ENCODE data around the gene PTAFR. TPM values are rescaled to one million over a fixed set of nuclear protein-coding genes. Genes with fewer than 3 reads are reported as not detected.

Gene PTAFR
- total and polyA plus RNA-seq, 2 donors (not counting 1 experiment from before 2014, with no cell fraction given), result under 0.01 to 0.25 TPM

GRCh38 chr1:28171246-28171645 is 5.2 kb downstream of the PTAFR start:
- H3K27ac ChIP-seq (ENCODE audit: insufficient read depth, low read length), result no peak overlapping the region
- H3K9ac ChIP-seq (ENCODE audit: insufficient read depth, low read length), result no peak overlapping the region
- H3K9me3 ChIP-seq (ENCODE audit: control insufficient read depth, insufficient read depth, low read depth, low read length), result no peaks in the 10 kb centered on the region
- no peak overlapping the region for H3K4me2 ChIP-seq (ENCODE audit: extremely low read depth, insufficient read depth, low read length)
- H3K79me2 ChIP-seq (ENCODE audit: control insufficient read depth, insufficient read depth, low read length), result no peaks in the 10 kb centered on the region
- TF ChIP-seq EZH2 (IDR thresholded peaks at IDR 0.05; ENCODE audit: low read length, missing control alignments), result no peak
- TF ChIP-seq, protein P1, sequence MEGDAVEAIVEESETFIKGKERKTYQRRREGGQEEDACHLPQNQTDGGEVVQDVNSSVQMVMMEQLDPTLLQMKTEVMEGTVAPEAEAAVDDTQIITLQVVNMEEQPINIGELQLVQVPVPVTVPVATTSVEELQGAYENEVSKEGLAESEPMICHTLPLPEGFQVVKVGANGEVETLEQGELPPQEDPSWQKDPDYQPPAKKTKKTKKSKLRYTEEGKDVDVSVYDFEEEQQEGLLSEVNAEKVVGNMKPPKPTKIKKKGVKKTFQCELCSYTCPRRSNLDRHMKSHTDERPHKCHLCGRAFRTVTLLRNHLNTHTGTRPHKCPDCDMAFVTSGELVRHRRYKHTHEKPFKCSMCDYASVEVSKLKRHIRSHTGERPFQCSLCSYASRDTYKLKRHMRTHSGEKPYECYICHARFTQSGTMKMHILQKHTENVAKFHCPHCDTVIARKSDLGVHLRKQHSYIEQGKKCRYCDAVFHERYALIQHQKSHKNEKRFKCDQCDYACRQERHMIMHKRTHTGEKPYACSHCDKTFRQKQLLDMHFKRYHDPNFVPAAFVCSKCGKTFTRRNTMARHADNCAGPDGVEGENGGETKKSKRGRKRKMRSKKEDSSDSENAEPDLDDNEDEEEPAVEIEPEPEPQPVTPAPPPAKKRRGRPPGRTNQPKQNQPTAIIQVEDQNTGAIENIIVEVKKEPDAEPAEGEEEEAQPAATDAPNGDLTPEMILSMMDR (conservative IDR thresholded peaks at IDR 0.05 in 1 of 2, IDR thresholded peaks at IDR 0.05 in 1 of 2; ENCODE audit: low read depth in 1 of 2, low read length in 2 of 2), result no peak
- no peak for DNase-seq (ENCODE audit: low read depth in 2 of 2)
- H2AFZ ChIP-seq (ENCODE audit: low read length), result no peak overlapping the region
- H3K4me3 ChIP-seq (replicated peaks in 1 of 4; ENCODE audit: control extremely low read depth in 1 of 4, insufficient read depth in 1 of 4, low read depth in 3 of 4, low read length in 4 of 4), result no peak overlapping the region
- H4K20me1 ChIP-seq (ENCODE audit: control insufficient read depth, extremely low read depth, insufficient read depth, low read length), result no peaks in the 10 kb centered on the region
- H3K36me3 ChIP-seq (ENCODE audit: control insufficient read depth, insufficient read depth, low read length), result no peaks in the 10 kb centered on the region
- H3K27me3 ChIP-seq (ENCODE audit: control insufficient read depth, insufficient read depth, low read length), result no peaks in the 10 kb centered on the region
- H3K4me1 ChIP-seq (ENCODE audit: control insufficient read depth, extremely low read depth, insufficient read depth, low read length), result peaks cover 9% of the 10 kb centered on the region

DNA sequence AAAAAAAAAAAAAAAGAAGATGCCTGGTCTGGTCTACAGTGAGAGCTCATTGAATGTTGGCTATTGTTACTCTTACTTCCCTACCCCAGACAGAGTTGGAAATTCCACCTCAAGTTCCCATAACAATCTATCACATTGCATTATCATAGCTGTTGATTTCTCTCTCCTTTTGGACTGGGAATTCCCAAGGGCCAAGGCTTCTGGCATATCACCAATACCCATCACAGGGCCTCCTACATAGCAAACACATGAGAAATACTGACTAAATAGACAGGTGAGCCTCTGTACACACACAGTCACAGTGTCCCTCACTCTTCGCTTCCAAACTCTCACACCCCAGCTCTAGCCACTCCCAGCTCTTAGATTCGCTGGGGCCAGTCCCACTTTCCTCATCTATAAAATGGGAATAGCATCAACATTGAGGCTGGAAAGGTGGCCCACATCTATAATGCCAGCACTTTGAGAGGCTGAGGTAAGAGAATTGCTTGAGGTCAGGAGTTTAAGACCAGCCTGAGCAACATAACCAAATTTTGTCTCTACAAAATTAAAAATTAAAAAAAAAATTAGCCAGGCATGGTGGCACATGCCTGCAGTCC is 6.4 kb downstream of the PTAFR start:
- H4K20me1 ChIP-seq (ENCODE audit: control insufficient read depth, extremely low read depth, insufficient read depth, low read length), result no peaks in the 10 kb centered on the region
- TF ChIP-seq EZH2 (IDR thresholded peaks at IDR 0.05; ENCODE audit: low read length, missing control alignments), result no peak
- TF ChIP-seq, protein P1 (conservative IDR thresholded peaks at IDR 0.05 in 1 of 2, IDR thresholded peaks at IDR 0.05 in 1 of 2; ENCODE audit: low read depth in 1 of 2, low read length in 2 of 2), result no peak
- DNase-seq (ENCODE audit: low read depth in 2 of 2), result no peak
- H3K27ac ChIP-seq (ENCODE audit: insufficient read depth, low read length), result no peak overlapping the region
- no peak overlapping the region for H2AFZ ChIP-seq (ENCODE audit: low read length)
- no peak overlapping the region for H3K9ac ChIP-seq (ENCODE audit: insufficient read depth, low read length)
- H3K4me3 ChIP-seq (replicated peaks in 1 of 4; ENCODE audit: control extremely low read depth in 1 of 4, insufficient read depth in 1 of 4, low read depth in 3 of 4, low read length in 4 of 4), result no peak overlapping the region
- no peaks in the 10 kb centered on the region for H3K9me3 ChIP-seq (ENCODE audit: control insufficient read depth, insufficient read depth, low read depth, low read length)
- no peaks in the 10 kb centered on the region for H3K27me3 ChIP-seq (ENCODE audit: control insufficient read depth, insufficient read depth, low read length)
- H3K4me1 ChIP-seq (ENCODE audit: control insufficient read depth, extremely low read depth, insufficient read depth, low read length), result peaks cover 9% of the 10 kb centered on the region
- no peaks in the 10 kb centered on the region for H3K79me2 ChIP-seq (ENCODE audit: control insufficient read depth, insufficient read depth, low read length)
- H3K36me3 ChIP-seq (ENCODE audit: control insufficient read depth, insufficient read depth, low read length), result no peaks in the 10 kb centered on the region
- no peak overlapping the region for H3K4me2 ChIP-seq (ENCODE audit: extremely low read depth, insufficient read depth, low read length)

- no peaks in the 10 kb centered on the region for H3K36me3 ChIP-seq (ENCODE audit: control insufficient read depth, insufficient read depth, low read length)
- peak overlapping the region; percentile 4 for H3K4me2 ChIP-seq (ENCODE audit: extremely low read depth, insufficient read depth, low read length)
- no peaks in the 10 kb centered on the region for H3K27me3 ChIP-seq (ENCODE audit: control insufficient read depth, insufficient read depth, low read length)
- no peaks in the 10 kb centered on the region for H4K20me1 ChIP-seq (ENCODE audit: control insufficient read depth, extremely low read depth, insufficient read depth, low read length)
- H3K4me1 ChIP-seq (ENCODE audit: control insufficient read depth, extremely low read depth, insufficient read depth, low read length), result no peaks in the 10 kb centered on the region
- H3K9me3 ChIP-seq (ENCODE audit: control insufficient read depth, insufficient read depth, low read depth, low read length), result no peaks in the 10 kb centered on the region
- no peak overlapping the region for H2AFZ ChIP-seq (ENCODE audit: low read length)
- H3K9ac ChIP-seq (ENCODE audit: insufficient read depth, low read length), result no peak overlapping the region
- H3K79me2 ChIP-seq (ENCODE audit: control insufficient read depth, insufficient read depth, low read length), result no peaks in the 10 kb centered on the region
- no peak for TF ChIP-seq EZH2 (IDR thresholded peaks at IDR 0.05; ENCODE audit: low read length, missing control alignments)
- TF ChIP-seq, protein P1 (conservative IDR thresholded peaks at IDR 0.05 in 1 of 2, IDR thresholded peaks at IDR 0.05 in 1 of 2; ENCODE audit: low read depth in 1 of 2, low read length in 2 of 2), result no peak
- H3K27ac ChIP-seq (ENCODE audit: insufficient read depth, low read length), result no peak overlapping the region
- DNase-seq (ENCODE audit: low read depth in 2 of 2), result peak; percentile 32 to 52
- H3K4me3 ChIP-seq (replicated peaks in 1 of 4; ENCODE audit: control extremely low read depth in 1 of 4, insufficient read depth in 1 of 4, low read depth in 3 of 4, low read length in 4 of 4), result no peak overlapping the region
Measured at GRCh38 chr1:28163496-28164161, 12.9 kb downstream of the PTAFR start.
